Measurements from ENCODE around the gene KLHL22.

- TF ChIP-seq CREB1 (IDR thresholded peaks at IDR 0.05; ENCODE audit: low read depth) (no peak), ZBTB7A (IDR thresholded peaks at IDR 0.05; ENCODE audit: low read depth) (no peak), CEBPB (IDR thresholded peaks at IDR 0.05) (no peak), MAX (IDR thresholded peaks at IDR 0.05) (no peak), REST (IDR thresholded peaks at IDR 0.05; ENCODE audit: low read depth) (no peak), EP300 (IDR thresholded peaks at IDR 0.05; ENCODE audit: borderline replicate concordance) (no peak)
- TF ChIP-seq, protein P1, sequence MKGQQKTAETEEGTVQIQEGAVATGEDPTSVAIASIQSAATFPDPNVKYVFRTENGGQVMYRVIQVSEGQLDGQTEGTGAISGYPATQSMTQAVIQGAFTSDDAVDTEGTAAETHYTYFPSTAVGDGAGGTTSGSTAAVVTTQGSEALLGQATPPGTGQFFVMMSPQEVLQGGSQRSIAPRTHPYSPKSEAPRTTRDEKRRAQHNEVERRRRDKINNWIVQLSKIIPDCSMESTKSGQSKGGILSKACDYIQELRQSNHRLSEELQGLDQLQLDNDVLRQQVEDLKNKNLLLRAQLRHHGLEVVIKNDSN (IDR thresholded peaks at IDR 0.05): no peak
Observed at GRCh38 chr22:20519558-20519957, 24.0 kb upstream of the KLHL22 start.
